ENCODE results near the gene REEP3. TPM values are rescaled to one million over a fixed set of nuclear protein-coding genes. Genes with fewer than 3 reads are reported as not detected.

The REEP3 gene
- total RNA-seq, 4 donors from 2014 or later, result 63.4 to 79.6 (median 73.1) TPM

GRCh38 chr10:63583909-63584724 lies 62.9 kb downstream of the REEP3 start:
- no peaks in the 10 kb centered on the region for H3K9me3 ChIP-seq
- DNase-seq, result no peak
- WGBS, 2 donors, result 74 to 86% methylated on average over 5 of the region's 5 CpGs
- no peak overlapping the region for H3K4me3 ChIP-seq (replicated peaks in 1 of 3)
- intact Hi-C loops (cut with DNase I), result no loop called here
- no peak overlapping the region for H3K27ac ChIP-seq
- no peaks in the 10 kb centered on the region for H3K36me3 ChIP-seq
- H3K4me1 ChIP-seq, result peaks cover 26% of the 10 kb centered on the region in 2 donors
- no peak for TF ChIP-seq CTCF (IDR thresholded peaks at IDR 0.05)
- no peak for TF ChIP-seq POLR2A (IDR thresholded peaks at IDR 0.05)
- no peaks in the 10 kb centered on the region for H3K27me3 ChIP-seq

- Histone ChIP-seq H3K4me1 (peaks cover 21% of the 10 kb centered on the region in 2 donors), H3K27me3 (no peaks in the 10 kb centered on the region), H3K4me3 (replicated peaks in 1 of 3) (no peak overlapping the region), H3K9me3 (no peaks in the 10 kb centered on the region), H3K36me3 (no peaks in the 10 kb centered on the region), H3K27ac (no peak overlapping the region)
- TF ChIP-seq POLR2A (IDR thresholded peaks at IDR 0.05) (no peak), CTCF (IDR thresholded peaks at IDR 0.05) (no peak)
- no peak for DNase-seq
- intact Hi-C loops (cut with DNase I), result no loop called here
These were observed 63.5 kb downstream of the REEP3 start for GRCh38 chr10:63584725-63585035.

GRCh38 chr10:63585041-63585440 lies 63.8 kb downstream of the REEP3 start:
- 88 to 90% methylated on average over 1 of the region's 1 CpG for WGBS, 2 donors
- H3K4me3 ChIP-seq (replicated peaks in 1 of 3), result no peak overlapping the region
- no peaks in the 10 kb centered on the region for H3K27me3 ChIP-seq
- peaks cover 19 to 20% of the 10 kb centered on the region in 2 donors for H3K4me1 ChIP-seq
- no peaks in the 10 kb centered on the region for H3K9me3 ChIP-seq
- no peak overlapping the region for H3K27ac ChIP-seq
- intact Hi-C loops (cut with DNase I), result no loop called here
- no peak for TF ChIP-seq CTCF (IDR thresholded peaks at IDR 0.05)
- no peak for TF ChIP-seq POLR2A (IDR thresholded peaks at IDR 0.05)
- no peaks in the 10 kb centered on the region for H3K36me3 ChIP-seq
- DNase-seq, result no peak

GRCh38 chr10:63586043-63586442 lies 64.8 kb downstream of the REEP3 start:
- Histone ChIP-seq H3K27ac (no peak overlapping the region), H3K4me1 (peaks cover 17 to 20% of the 10 kb centered on the region in 2 donors), H3K27me3 (no peaks in the 10 kb centered on the region), H3K9me3 (no peaks in the 10 kb centered on the region), H3K36me3 (no peaks in the 10 kb centered on the region), H3K4me3 (replicated peaks in 1 of 3) (no peak overlapping the region)
- no peak for DNase-seq
- WGBS, 2 donors, result 77 to 85% methylated on average over 2 of the region's 2 CpGs
- TF ChIP-seq POLR2A (IDR thresholded peaks at IDR 0.05) (no peak), CTCF (IDR thresholded peaks at IDR 0.05) (no peak)
- intact Hi-C loops (cut with DNase I), result no loop called here

- intact Hi-C loops (cut with DNase I), result no loop called here
- TF ChIP-seq CTCF (IDR thresholded peaks at IDR 0.05) (no peak), POLR2A (IDR thresholded peaks at IDR 0.05) (no peak)
- DNase-seq, result no peak
- Histone ChIP-seq H3K4me1 (peaks cover 20 to 23% of the 10 kb centered on the region in 2 donors), H3K9me3 (no peaks in the 10 kb centered on the region), H3K4me3 (replicated peaks in 1 of 3) (no peak overlapping the region), H3K36me3 (no peaks in the 10 kb centered on the region), H3K27ac (no peak overlapping the region), H3K27me3 (no peaks in the 10 kb centered on the region)
- 98 to 99% methylated on average over 4 of the region's 4 CpGs for WGBS, 2 donors
These were observed 66.0 kb downstream of the REEP3 start for GRCh38 chr10:63587191-63587590.

Measured in thyroid gland (tissue), 4 donors.